ENCODE data around the gene ZSCAN5B. TPM values are rescaled to one million over a fixed set of nuclear protein-coding genes. Genes with fewer than 3 reads are reported as not detected.

The ZSCAN5B gene
- total RNA-seq, 1 experiment from 2014 or later = not detected

DNA sequence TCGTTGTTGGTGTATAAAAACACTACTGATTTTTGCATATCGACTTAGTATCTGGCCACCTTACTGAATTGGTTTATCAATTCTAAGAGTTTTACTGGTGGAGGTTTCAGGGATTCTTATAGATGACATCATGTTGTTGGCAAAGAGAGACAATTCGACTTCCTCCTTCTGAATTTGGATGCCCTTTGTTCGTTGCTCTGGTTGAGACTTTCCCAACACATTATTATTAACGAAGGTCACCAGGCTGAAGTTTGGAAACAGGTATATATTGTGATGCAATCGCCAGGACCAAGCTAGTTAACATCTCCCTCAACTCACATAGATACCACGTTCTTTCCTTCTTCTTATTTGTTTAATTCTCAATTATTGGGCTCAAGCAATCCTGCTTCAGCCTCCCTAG is 2.1 kb upstream of the ZSCAN5B start (continued):
- no peak for TF ChIP-seq SMAD3 (CRISPR knock-in tag; IDR thresholded peaks at IDR 0.05; ENCODE audit: borderline replicate concordance)
- no peak for TF ChIP-seq TEAD4 (CRISPR knock-in tag; IDR thresholded peaks at IDR 0.05)

DNA sequence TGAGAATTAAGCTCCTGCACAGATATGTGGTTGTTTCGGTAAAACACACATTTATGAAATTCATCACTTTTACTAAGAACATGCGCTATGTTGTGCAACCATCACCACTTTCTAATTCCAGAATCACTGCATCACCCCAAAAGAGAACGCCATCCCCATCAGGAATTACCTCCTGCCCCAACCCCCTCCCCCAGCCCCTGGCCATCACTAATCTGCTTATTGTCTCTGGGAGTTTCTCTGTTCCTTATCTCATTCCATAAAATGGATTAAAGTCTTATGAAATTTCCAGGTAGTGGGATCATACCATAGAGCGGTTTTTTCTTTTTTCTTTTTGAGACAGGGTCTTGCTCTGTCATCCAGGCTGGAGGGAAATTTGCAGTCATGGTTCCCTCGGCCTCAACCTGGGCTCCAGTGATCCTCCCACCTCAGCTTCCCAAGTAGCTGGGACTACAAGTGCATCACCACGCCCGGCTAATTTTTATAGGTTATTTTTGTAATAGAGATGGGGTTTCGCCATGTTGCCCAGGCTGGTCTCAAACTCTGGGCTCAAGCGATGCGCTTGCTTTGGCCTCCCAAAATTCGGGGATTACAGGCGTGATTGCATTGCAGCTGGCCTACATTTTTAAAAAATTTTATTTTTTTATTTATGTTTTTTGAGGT is 3.5 kb downstream of the ZSCAN5B start:
- TF ChIP-seq CREB1 (CRISPR knock-in tag; IDR thresholded peaks at IDR 0.05) (no peak), ZNF423 (CRISPR knock-in tag; IDR thresholded peaks at IDR 0.05) (no peak), ZNF396 (CRISPR knock-in tag; IDR thresholded peaks at IDR 0.05; ENCODE audit: borderline replicate concordance) (no peak), RORB (CRISPR knock-in tag; IDR thresholded peaks at IDR 0.05) (no peak), TEAD4 (CRISPR knock-in tag; IDR thresholded peaks at IDR 0.05) (no peak), NFYB (CRISPR knock-in tag; conservative IDR thresholded peaks at IDR 0.05; ENCODE audit: low read depth) (no peak)
- TF ChIP-seq, protein P1, sequence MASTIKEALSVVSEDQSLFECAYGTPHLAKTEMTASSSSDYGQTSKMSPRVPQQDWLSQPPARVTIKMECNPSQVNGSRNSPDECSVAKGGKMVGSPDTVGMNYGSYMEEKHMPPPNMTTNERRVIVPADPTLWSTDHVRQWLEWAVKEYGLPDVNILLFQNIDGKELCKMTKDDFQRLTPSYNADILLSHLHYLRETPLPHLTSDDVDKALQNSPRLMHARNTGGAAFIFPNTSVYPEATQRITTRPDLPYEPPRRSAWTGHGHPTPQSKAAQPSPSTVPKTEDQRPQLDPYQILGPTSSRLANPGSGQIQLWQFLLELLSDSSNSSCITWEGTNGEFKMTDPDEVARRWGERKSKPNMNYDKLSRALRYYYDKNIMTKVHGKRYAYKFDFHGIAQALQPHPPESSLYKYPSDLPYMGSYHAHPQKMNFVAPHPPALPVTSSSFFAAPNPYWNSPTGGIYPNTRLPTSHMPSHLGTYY (CRISPR knock-in tag; IDR thresholded peaks at IDR 0.05) = no peak
- TF ChIP-seq, protein P2, sequence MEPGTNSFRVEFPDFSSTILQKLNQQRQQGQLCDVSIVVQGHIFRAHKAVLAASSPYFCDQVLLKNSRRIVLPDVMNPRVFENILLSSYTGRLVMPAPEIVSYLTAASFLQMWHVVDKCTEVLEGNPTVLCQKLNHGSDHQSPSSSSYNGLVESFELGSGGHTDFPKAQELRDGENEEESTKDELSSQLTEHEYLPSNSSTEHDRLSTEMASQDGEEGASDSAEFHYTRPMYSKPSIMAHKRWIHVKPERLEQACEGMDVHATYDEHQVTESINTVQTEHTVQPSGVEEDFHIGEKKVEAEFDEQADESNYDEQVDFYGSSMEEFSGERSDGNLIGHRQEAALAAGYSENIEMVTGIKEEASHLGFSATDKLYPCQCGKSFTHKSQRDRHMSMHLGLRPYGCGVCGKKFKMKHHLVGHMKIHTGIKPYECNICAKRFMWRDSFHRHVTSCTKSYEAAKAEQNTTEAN (CRISPR knock-in tag; IDR thresholded peaks at IDR 0.05) = no peak
- TF ChIP-seq, protein P3, sequence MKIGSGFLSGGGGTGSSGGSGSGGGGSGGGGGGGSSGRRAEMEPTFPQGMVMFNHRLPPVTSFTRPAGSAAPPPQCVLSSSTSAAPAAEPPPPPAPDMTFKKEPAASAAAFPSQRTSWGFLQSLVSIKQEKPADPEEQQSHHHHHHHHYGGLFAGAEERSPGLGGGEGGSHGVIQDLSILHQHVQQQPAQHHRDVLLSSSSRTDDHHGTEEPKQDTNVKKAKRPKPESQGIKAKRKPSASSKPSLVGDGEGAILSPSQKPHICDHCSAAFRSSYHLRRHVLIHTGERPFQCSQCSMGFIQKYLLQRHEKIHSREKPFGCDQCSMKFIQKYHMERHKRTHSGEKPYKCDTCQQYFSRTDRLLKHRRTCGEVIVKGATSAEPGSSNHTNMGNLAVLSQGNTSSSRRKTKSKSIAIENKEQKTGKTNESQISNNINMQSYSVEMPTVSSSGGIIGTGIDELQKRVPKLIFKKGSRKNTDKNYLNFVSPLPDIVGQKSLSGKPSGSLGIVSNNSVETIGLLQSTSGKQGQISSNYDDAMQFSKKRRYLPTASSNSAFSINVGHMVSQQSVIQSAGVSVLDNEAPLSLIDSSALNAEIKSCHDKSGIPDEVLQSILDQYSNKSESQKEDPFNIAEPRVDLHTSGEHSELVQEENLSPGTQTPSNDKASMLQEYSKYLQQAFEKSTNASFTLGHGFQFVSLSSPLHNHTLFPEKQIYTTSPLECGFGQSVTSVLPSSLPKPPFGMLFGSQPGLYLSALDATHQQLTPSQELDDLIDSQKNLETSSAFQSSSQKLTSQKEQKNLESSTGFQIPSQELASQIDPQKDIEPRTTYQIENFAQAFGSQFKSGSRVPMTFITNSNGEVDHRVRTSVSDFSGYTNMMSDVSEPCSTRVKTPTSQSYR (CRISPR knock-in tag; IDR thresholded peaks at IDR 0.05) = no peak
- Mint-ChIP-seq H3K4me3 (no peak overlapping the region), H3K9me3 (no peaks in the 10 kb centered on the region), H3K27ac (no peak overlapping the region), H3K36me3 (no peaks in the 10 kb centered on the region), H3K4me1 (no peaks in the 10 kb centered on the region), H3K27me3 (ENCODE audit: low read depth) (peaks cover 4% of the 10 kb centered on the region; the same call in 1 of the 2 replicates)
- DNase-seq (ENCODE audit: low spot score) (no peak), ATAC-seq (no peak)
- CTCF ChIA-PET = interaction anchor here (1.0 to 1.3 kb wide), 2 partner anchors 32 to 115 kb away, joined by 3 read pairs; no protein-coding TSS in a partner anchor
- POLR2A ChIA-PET = interaction anchor here (0.7 kb wide), 1 partner anchor 133 kb away, joined by 3 read pairs; no protein-coding TSS in a partner anchor

DNA sequence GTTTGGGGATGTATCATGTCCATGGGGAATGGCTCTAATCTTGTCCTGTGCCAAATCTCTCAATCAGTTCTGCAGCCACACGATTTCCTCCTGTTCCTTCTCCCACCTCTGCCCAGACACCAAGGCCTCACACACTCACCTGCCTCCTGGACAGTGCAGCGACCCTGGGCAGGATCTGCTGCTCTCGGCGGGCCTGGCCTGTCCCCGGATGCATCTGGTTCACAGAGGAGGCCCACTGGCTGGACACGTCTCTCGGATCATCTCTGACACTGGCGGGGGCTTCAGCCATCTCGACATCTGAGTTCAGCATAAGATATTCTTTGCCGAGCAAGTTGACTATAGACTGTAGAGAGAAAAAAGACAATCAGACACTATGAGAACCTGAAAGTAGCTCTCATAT is 5.9 kb downstream of the ZSCAN5B start:
- DNase-seq (ENCODE audit: low spot score) (no peak), ATAC-seq (no peak)
- no peaks in the 10 kb centered on the region for H3K4me1 Mint-ChIP-seq
- H3K4me3 Mint-ChIP-seq = no peak overlapping the region
- H3K27ac Mint-ChIP-seq = no peak overlapping the region
- no peaks in the 10 kb centered on the region for H3K36me3 Mint-ChIP-seq
- no peak for TF ChIP-seq IRF2 (CRISPR knock-in tag; IDR thresholded peaks at IDR 0.05; ENCODE audit: borderline replicate concordance, low read depth)
- H3K27me3 Mint-ChIP-seq (ENCODE audit: low read depth) = peaks cover 4% of the 10 kb centered on the region; the same call in 1 of the 2 replicates
- CTCF ChIA-PET = interaction anchor here (1.0 kb wide), 1 partner anchor 37 kb away, joined by 3 read pairs; no protein-coding TSS in a partner anchor
- no peaks in the 10 kb centered on the region for H3K9me3 Mint-ChIP-seq
- POLR2A ChIA-PET = no interaction called here

DNA sequence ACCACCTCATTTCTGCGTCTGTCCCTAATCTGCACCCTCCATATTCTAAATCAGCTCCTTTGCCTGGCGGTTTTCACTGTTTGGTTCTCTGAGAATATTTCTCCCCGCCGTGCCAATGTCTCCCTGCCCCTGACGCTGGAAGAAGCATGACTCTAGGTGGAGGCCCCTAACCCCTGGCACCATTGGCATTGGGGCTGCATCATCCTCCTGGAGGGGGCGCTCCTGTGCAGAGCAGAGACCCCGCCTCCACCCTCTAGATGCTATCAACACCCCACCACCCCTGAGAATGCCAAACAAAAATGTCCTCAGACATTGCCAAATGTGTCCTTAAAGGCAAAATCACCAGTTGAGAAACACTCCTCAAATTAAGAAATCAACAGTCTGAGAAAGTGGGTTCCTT is 6.5 kb downstream of the ZSCAN5B start:
- Mint-ChIP-seq H3K36me3 (no peaks in the 10 kb centered on the region), H3K27ac (no peak overlapping the region), H3K27me3 (ENCODE audit: low read depth) (peaks cover 4% of the 10 kb centered on the region; the same call in 1 of the 2 replicates), H3K4me1 (no peaks in the 10 kb centered on the region), H3K4me3 (no peak overlapping the region), H3K9me3 (no peaks in the 10 kb centered on the region)
- DNase-seq (ENCODE audit: low spot score) (peak; percentile 65), ATAC-seq (peak; percentile 90)
- CTCF ChIA-PET = no interaction called here
- POLR2A ChIA-PET = no interaction called here
- TF ChIP-seq, protein P4, sequence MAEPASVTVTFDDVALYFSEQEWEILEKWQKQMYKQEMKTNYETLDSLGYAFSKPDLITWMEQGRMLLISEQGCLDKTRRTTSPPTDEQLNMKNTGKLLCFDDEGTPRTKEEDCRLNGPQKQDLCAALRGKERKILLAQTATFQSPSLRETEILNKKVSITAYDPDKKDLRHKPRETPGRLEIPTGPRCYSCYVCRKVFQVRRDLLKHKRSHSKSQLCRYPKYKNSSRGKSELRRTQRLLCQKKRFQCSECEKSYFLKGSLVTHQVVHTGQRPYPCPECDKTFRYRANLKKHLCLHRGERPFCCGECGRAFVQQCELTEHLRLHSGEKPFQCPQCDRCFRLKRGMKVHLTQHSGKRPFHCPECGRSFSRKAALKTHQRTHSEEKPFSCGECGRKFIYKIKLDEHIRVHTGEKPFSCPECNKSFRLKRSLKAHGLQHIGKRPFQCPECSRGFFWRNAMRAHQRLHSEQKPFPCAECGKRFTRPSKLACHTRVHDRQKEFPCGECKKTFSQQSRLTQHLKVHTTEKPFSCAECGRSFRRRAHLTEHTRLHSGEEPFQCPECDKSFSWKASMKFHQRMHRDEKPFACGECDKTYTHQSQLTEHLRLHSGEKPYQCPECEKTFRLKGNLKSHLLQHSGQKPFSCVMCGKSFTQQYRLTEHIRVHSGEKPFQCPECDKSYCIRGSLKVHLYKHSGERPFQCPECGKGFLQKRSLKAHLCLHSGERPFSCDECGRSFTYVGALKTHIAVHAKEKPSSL (CRISPR knock-in tag; conservative IDR thresholded peaks at IDR 0.05) = no peak
- TF ChIP-seq, protein P5, sequence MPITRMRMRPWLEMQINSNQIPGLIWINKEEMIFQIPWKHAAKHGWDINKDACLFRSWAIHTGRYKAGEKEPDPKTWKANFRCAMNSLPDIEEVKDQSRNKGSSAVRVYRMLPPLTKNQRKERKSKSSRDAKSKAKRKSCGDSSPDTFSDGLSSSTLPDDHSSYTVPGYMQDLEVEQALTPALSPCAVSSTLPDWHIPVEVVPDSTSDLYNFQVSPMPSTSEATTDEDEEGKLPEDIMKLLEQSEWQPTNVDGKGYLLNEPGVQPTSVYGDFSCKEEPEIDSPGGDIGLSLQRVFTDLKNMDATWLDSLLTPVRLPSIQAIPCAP (CRISPR knock-in tag; IDR thresholded peaks at IDR 0.05) = no peak
- no peak for TF ChIP-seq NFE2L1 (CRISPR knock-in tag; IDR thresholded peaks at IDR 0.05)
- TF ChIP-seq, protein P6, sequence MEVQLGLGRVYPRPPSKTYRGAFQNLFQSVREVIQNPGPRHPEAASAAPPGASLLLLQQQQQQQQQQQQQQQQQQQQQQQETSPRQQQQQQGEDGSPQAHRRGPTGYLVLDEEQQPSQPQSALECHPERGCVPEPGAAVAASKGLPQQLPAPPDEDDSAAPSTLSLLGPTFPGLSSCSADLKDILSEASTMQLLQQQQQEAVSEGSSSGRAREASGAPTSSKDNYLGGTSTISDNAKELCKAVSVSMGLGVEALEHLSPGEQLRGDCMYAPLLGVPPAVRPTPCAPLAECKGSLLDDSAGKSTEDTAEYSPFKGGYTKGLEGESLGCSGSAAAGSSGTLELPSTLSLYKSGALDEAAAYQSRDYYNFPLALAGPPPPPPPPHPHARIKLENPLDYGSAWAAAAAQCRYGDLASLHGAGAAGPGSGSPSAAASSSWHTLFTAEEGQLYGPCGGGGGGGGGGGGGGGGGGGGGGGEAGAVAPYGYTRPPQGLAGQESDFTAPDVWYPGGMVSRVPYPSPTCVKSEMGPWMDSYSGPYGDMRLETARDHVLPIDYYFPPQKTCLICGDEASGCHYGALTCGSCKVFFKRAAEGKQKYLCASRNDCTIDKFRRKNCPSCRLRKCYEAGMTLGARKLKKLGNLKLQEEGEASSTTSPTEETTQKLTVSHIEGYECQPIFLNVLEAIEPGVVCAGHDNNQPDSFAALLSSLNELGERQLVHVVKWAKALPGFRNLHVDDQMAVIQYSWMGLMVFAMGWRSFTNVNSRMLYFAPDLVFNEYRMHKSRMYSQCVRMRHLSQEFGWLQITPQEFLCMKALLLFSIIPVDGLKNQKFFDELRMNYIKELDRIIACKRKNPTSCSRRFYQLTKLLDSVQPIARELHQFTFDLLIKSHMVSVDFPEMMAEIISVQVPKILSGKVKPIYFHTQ (CRISPR knock-in tag; IDR thresholded peaks at IDR 0.05) = no peak

All from WTC11 (cell line).